GM12872 (cell line): ENCODE results near the gene MICAL2.

Experiments
- TF ChIP-seq, protein P1 (sequence below): IDR thresholded peaks from 3 replicates; pipeline ENCODE4 v1.5.1; 2011; ENCODE audit warnings: low read depth, mild to moderate bottlenecking, low read length, moderate library complexity; ENCODE audit not compliant: insufficient read depth

Gene MICAL2

DNA sequence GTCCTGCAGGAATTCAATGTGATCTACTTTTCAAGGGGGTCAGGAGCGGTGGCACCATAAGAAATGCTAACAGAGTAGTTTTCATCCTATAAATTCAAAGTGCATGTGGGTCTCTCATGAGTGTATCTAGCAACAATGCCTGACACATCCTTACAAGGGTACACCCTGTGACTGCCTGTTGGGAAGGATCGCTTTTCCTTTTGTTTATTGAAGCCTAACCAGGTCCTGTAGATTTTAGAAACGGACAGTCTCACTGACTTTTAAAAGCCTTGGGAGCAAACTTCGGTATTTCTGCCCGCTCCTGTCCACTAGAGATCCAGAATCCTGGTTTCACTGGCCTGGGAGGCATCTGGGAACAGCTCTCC, 102.4 kb downstream of the MICAL2 start:
- TF ChIP-seq, protein P1, sequence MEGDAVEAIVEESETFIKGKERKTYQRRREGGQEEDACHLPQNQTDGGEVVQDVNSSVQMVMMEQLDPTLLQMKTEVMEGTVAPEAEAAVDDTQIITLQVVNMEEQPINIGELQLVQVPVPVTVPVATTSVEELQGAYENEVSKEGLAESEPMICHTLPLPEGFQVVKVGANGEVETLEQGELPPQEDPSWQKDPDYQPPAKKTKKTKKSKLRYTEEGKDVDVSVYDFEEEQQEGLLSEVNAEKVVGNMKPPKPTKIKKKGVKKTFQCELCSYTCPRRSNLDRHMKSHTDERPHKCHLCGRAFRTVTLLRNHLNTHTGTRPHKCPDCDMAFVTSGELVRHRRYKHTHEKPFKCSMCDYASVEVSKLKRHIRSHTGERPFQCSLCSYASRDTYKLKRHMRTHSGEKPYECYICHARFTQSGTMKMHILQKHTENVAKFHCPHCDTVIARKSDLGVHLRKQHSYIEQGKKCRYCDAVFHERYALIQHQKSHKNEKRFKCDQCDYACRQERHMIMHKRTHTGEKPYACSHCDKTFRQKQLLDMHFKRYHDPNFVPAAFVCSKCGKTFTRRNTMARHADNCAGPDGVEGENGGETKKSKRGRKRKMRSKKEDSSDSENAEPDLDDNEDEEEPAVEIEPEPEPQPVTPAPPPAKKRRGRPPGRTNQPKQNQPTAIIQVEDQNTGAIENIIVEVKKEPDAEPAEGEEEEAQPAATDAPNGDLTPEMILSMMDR: no peak

DNA sequence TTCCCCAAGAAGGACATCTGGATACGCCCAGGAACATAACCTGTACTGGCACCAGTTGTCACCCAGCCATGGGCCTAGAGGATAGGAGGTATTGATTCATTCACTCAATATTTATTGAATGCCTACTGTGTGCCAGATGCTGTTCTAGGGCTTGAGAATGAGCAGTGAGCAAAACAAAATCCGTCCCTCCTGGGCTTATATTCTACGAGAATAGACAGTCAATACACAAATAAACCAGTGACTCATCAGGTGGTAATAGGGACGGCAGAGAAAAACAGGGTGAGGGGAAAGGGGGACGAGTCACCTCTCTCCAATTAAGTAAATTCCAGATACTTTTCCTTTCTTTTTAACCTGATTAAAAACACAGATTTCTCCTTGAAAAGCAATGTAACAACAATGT, 103.5 kb downstream of the MICAL2 start:
- TF ChIP-seq, protein P1: no peak

GRCh38 chr11:12214751-12215150, 104.4 kb downstream of the MICAL2 start:
- TF ChIP-seq, protein P1: no peak

- TF ChIP-seq, protein P1: no peak
Observed at GRCh38 chr11:12215181-12215593, 104.8 kb downstream of the MICAL2 start.

- TF ChIP-seq, protein P1: no peak
Observed at GRCh38 chr11:12216041-12216451, 105.7 kb downstream of the MICAL2 start.

- TF ChIP-seq, protein P1: no peak
Observed at GRCh38 chr11:12216671-12217374, 106.4 kb downstream of the MICAL2 start.

GRCh38 chr11:12217879-12218278, 107.5 kb downstream of the MICAL2 start:
- TF ChIP-seq, protein P1: no peak
